Activated T-helper 17 cell treated with anti-CD3 and anti-CD28 coated beads, Interleukin-2, amount 50 U/mL, for 72 hours (primary cell): ENCODE measurements around the gene ZNF366. TPM values are rescaled to one million over a fixed set of nuclear protein-coding genes. Genes with fewer than 3 reads are reported as not detected.

Experiments used
- ATAC-seq: fragments of 150-1000 bp; cut with Tn5 transposase; replicated peaks from 2 replicates; pipeline ENCODE4 v1.10.0; 2021; ENCODE audit warnings: mild to moderate bottlenecking, moderate library complexity
- H3K27ac Mint-ChIP-seq: one replicate; pipeline ENCODE4 v1.8.0; 2022; ENCODE audit warnings: mixed read lengths
- H3K27me3 Mint-ChIP-seq: one replicate; pipeline ENCODE4 v1.8.0; 2022; ENCODE audit warnings: mixed read lengths
- H3K36me3 Mint-ChIP-seq: one replicate; pipeline ENCODE4 v1.8.0; 2022; ENCODE audit warnings: low read depth, mild to moderate bottlenecking, mixed read lengths
- H3K4me1 Mint-ChIP-seq: one replicate; pipeline ENCODE4 v1.8.0; 2022; ENCODE audit warnings: mixed read lengths
- H3K4me3 Mint-ChIP-seq: one replicate; pipeline ENCODE4 v1.8.0; 2022; ENCODE audit warnings: mild to moderate bottlenecking, mixed read lengths
- H3K9me3 Mint-ChIP-seq: one replicate; pipeline ENCODE4 v1.8.0; 2022; ENCODE audit warnings: mixed read lengths
- total RNA-seq, 2 donors: library from RNA; stranded (reverse); gene quantifications; one replicate each; pipeline ENCODE4 v1.2.3, GENCODE V29; 2022

The ZNF366 gene
- total RNA-seq, 2 donors from 2014 or later = not detected

GRCh38 chr5:72458407-72458806 is 48.8 kb downstream of the ZNF366 start:
- Mint-ChIP-seq H3K4me3 (no peak overlapping the region), H3K27ac (no peak overlapping the region), H3K27me3 (peaks cover 2% of the 10 kb centered on the region), H3K9me3 (peaks cover 3% of the 10 kb centered on the region), H3K4me1 (no peaks in the 10 kb centered on the region), H3K36me3 (no peaks in the 10 kb centered on the region)
- no peak for ATAC-seq

GRCh38 chr5:72457491-72457890 is 49.7 kb downstream of the ZNF366 start:
- Mint-ChIP-seq H3K36me3 (no peaks in the 10 kb centered on the region), H3K27ac (no peak overlapping the region), H3K4me1 (no peaks in the 10 kb centered on the region)

GRCh38 chr5:72456391-72457074 is 50.7 kb downstream of the ZNF366 start:
- no peak for ATAC-seq
- H3K27me3 Mint-ChIP-seq = peaks cover under 1% of the 10 kb centered on the region
- H3K9me3 Mint-ChIP-seq = peaks cover 3% of the 10 kb centered on the region
- H3K4me3 Mint-ChIP-seq = no peak overlapping the region
- H3K27ac Mint-ChIP-seq = no peak overlapping the region
- no peaks in the 10 kb centered on the region for H3K4me1 Mint-ChIP-seq
- no peaks in the 10 kb centered on the region for H3K36me3 Mint-ChIP-seq

More at GRCh38 chr5:72457491-72457890, 49.7 kb downstream of the ZNF366 start:
- H3K9me3 Mint-ChIP-seq = peaks cover 3% of the 10 kb centered on the region
- no peak for ATAC-seq
- H3K27me3 Mint-ChIP-seq = no peaks in the 10 kb centered on the region
- H3K4me3 Mint-ChIP-seq = no peak overlapping the region

- H3K4me1 Mint-ChIP-seq = no peaks in the 10 kb centered on the region
- peaks cover 7% of the 10 kb centered on the region for H3K27me3 Mint-ChIP-seq
- no peak for ATAC-seq
- H3K36me3 Mint-ChIP-seq = no peaks in the 10 kb centered on the region
- H3K4me3 Mint-ChIP-seq = no peak overlapping the region
- peaks cover 3% of the 10 kb centered on the region for H3K9me3 Mint-ChIP-seq
- no peak overlapping the region for H3K27ac Mint-ChIP-seq
Measured at GRCh38 chr5:72455476-72455875, 51.7 kb downstream of the ZNF366 start.

GRCh38 chr5:72454996-72455395 is 52.2 kb downstream of the ZNF366 start:
- Mint-ChIP-seq H3K4me3 (no peak overlapping the region), H3K36me3 (no peaks in the 10 kb centered on the region), H3K27ac (no peak overlapping the region), H3K9me3 (peaks cover 3% of the 10 kb centered on the region), H3K4me1 (no peaks in the 10 kb centered on the region), H3K27me3 (peaks cover 7% of the 10 kb centered on the region)
- no peak for ATAC-seq

GRCh38 chr5:72453246-72453775 is 53.9 kb downstream of the ZNF366 start:
- no peak overlapping the region for H3K27ac Mint-ChIP-seq
- H3K4me1 Mint-ChIP-seq = no peaks in the 10 kb centered on the region
- H3K9me3 Mint-ChIP-seq = peaks cover 3% of the 10 kb centered on the region
- peaks cover 7% of the 10 kb centered on the region for H3K27me3 Mint-ChIP-seq
- no peak overlapping the region for H3K4me3 Mint-ChIP-seq
- ATAC-seq = no peak
- H3K36me3 Mint-ChIP-seq = no peaks in the 10 kb centered on the region

GRCh38 chr5:72452515-72453245 is 54.5 kb downstream of the ZNF366 start:
- H3K27me3 Mint-ChIP-seq = peaks cover 7% of the 10 kb centered on the region
- no peak overlapping the region for H3K27ac Mint-ChIP-seq
- H3K36me3 Mint-ChIP-seq = no peaks in the 10 kb centered on the region
- no peak for ATAC-seq
- H3K4me1 Mint-ChIP-seq = no peaks in the 10 kb centered on the region
- H3K4me3 Mint-ChIP-seq = no peak overlapping the region
- peaks cover 3% of the 10 kb centered on the region for H3K9me3 Mint-ChIP-seq

- no peaks in the 10 kb centered on the region for H3K4me1 Mint-ChIP-seq
- ATAC-seq = no peak
- H3K27me3 Mint-ChIP-seq = peaks cover 7% of the 10 kb centered on the region
- H3K4me3 Mint-ChIP-seq = no peak overlapping the region
- peaks cover 3% of the 10 kb centered on the region for H3K9me3 Mint-ChIP-seq
- H3K27ac Mint-ChIP-seq = no peak overlapping the region
- no peaks in the 10 kb centered on the region for H3K36me3 Mint-ChIP-seq
Measured at GRCh38 chr5:72451741-72452505, 55.3 kb downstream of the ZNF366 start.

- Mint-ChIP-seq H3K27me3 (peaks cover 10% of the 10 kb centered on the region), H3K27ac (no peak overlapping the region), H3K36me3 (no peaks in the 10 kb centered on the region), H3K4me1 (no peaks in the 10 kb centered on the region), H3K4me3 (no peak overlapping the region), H3K9me3 (no peaks in the 10 kb centered on the region)
- no peak for ATAC-seq
Measured at GRCh38 chr5:72448368-72448767, 58.8 kb downstream of the ZNF366 start.

GRCh38 chr5:72447751-72448150 is 59.5 kb downstream of the ZNF366 start:
- Mint-ChIP-seq H3K36me3 (no peaks in the 10 kb centered on the region), H3K9me3 (no peaks in the 10 kb centered on the region), H3K27me3 (peaks cover 10% of the 10 kb centered on the region), H3K4me3 (no peak overlapping the region), H3K27ac (no peak overlapping the region), H3K4me1 (no peaks in the 10 kb centered on the region)
- no peak for ATAC-seq

- Mint-ChIP-seq H3K27ac (no peak overlapping the region), H3K36me3 (no peaks in the 10 kb centered on the region), H3K9me3 (no peaks in the 10 kb centered on the region), H3K27me3 (peaks cover 7% of the 10 kb centered on the region), H3K4me1 (no peaks in the 10 kb centered on the region), H3K4me3 (no peak overlapping the region)
- no peak for ATAC-seq
Measured at GRCh38 chr5:72445969-72446368, 61.2 kb downstream of the ZNF366 start.

- no peak for ATAC-seq
- Mint-ChIP-seq H3K27ac (no peak overlapping the region), H3K4me3 (no peak overlapping the region), H3K4me1 (no peaks in the 10 kb centered on the region), H3K27me3 (peaks cover 7% of the 10 kb centered on the region), H3K36me3 (no peaks in the 10 kb centered on the region), H3K9me3 (no peaks in the 10 kb centered on the region)
Measured at GRCh38 chr5:72443883-72444282, 63.3 kb downstream of the ZNF366 start.

GRCh38 chr5:72441862-72442540 is 65.2 kb downstream of the ZNF366 start:
- H3K36me3 Mint-ChIP-seq = no peaks in the 10 kb centered on the region
- H3K9me3 Mint-ChIP-seq = no peaks in the 10 kb centered on the region
- H3K4me1 Mint-ChIP-seq = no peaks in the 10 kb centered on the region
- H3K4me3 Mint-ChIP-seq = no peak overlapping the region
- peak; percentile 23 for ATAC-seq
- H3K27me3 Mint-ChIP-seq = peaks cover 10% of the 10 kb centered on the region
- H3K27ac Mint-ChIP-seq = no peak overlapping the region

GRCh38 chr5:72441094-72441723 is 66.0 kb downstream of the ZNF366 start:
- Mint-ChIP-seq H3K27ac (no peak overlapping the region), H3K36me3 (no peaks in the 10 kb centered on the region), H3K27me3 (peaks cover 12% of the 10 kb centered on the region), H3K4me3 (no peak overlapping the region), H3K9me3 (no peaks in the 10 kb centered on the region), H3K4me1 (no peaks in the 10 kb centered on the region)
- ATAC-seq = no peak
